OCI-LY1 (cell line): ENCODE results near the gene ZBTB16.

Source experiments
- EZH2 ChIP-seq: fragments of 200-600 bp; sonication (generic), shearing (Covaris generic); IDR thresholded peaks from 2 replicates; pipeline ENCODE4 v1.8.0; 2017; ENCODE audit warnings: borderline replicate concordance, mixed run types, mild to moderate bottlenecking, antibody characterized with exemption, low read length, moderate library complexity, mixed read lengths
- TF ChIP-seq, protein P1 (sequence below): fragments of 200-600 bp; sonication (generic), shearing (Covaris generic); IDR thresholded peaks from 2 replicates; pipeline ENCODE4 v1.5.1; 2017; ENCODE audit warnings: mild to moderate bottlenecking, antibody characterized with exemption, low read length, moderate library complexity, mixed read lengths

DNA sequence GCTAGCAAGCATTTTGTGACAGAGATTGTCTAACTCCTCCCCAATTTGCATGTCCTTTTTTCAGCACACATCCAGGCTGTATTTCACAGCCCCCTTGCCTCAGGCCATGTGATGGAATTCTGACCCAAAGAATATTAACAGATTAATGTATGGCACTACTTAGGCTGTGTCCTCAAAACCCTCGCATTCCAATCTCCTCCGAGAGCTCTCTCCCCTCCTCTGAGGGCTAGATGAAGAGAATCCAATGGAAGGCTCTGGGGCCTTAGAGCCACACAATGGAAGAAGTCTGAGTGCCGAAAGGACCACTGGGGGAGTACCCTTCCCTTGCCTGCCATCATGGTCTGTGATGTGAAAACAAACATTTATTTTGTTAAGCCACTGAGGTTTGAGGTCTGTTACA lies 223.0 kb downstream of the ZBTB16 start:
- TF ChIP-seq, protein P1, sequence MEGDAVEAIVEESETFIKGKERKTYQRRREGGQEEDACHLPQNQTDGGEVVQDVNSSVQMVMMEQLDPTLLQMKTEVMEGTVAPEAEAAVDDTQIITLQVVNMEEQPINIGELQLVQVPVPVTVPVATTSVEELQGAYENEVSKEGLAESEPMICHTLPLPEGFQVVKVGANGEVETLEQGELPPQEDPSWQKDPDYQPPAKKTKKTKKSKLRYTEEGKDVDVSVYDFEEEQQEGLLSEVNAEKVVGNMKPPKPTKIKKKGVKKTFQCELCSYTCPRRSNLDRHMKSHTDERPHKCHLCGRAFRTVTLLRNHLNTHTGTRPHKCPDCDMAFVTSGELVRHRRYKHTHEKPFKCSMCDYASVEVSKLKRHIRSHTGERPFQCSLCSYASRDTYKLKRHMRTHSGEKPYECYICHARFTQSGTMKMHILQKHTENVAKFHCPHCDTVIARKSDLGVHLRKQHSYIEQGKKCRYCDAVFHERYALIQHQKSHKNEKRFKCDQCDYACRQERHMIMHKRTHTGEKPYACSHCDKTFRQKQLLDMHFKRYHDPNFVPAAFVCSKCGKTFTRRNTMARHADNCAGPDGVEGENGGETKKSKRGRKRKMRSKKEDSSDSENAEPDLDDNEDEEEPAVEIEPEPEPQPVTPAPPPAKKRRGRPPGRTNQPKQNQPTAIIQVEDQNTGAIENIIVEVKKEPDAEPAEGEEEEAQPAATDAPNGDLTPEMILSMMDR, result no peak
- TF ChIP-seq EZH2, result no peak
